Measurements from ENCODE around the gene ZYG11B. TPM values are rescaled to one million over a fixed set of nuclear protein-coding genes. Genes with fewer than 3 reads are reported as not detected.

The ZYG11B gene
- total RNA-seq, 1 donor from 2014 or later = 39.5 TPM

DNA sequence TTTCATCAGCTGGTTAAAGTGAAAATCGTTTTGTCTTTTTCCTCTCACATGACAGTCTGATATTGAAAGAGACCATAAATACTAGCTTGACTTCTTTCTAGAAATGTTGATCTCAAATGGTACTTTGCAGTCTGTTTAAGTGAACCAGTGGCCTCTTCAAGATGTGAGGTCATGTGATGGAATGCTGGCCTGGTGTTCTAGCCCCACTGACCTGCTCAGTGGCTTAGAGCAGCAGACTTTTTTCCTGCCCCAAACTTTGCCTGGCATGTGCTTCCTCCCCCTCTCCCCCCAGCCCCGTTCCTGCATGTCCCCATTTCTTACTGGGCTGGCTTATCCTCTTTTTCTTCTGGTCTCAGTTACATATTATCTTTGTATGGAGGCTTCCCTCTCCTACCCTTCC is 150.6 kb downstream of the ZYG11B start:
- no peaks in the 10 kb centered on the region for H3K36me3 Mint-ChIP-seq
- H3K9me3 ChIP-seq (ENCODE audit: low read depth) = no peaks in the 10 kb centered on the region
- H3K79me2 ChIP-seq (ENCODE audit: low read depth) = no peaks in the 10 kb centered on the region
- H3K4me3 Mint-ChIP-seq = no peak overlapping the region
- no peaks in the 10 kb centered on the region for H3K27me3 ChIP-seq
- H3K4me2 ChIP-seq = no peak overlapping the region
- peaks cover 5% of the 10 kb centered on the region for H3K4me1 ChIP-seq
- no peak overlapping the region for H3K4me3 ChIP-seq
- no peaks in the 10 kb centered on the region for H3K36me3 ChIP-seq
- H3K4me1 Mint-ChIP-seq = no peaks in the 10 kb centered on the region
- H3F3A ChIP-seq (ENCODE audit: low read depth) = no peaks in the 10 kb centered on the region
- H3K9ac ChIP-seq = no peak overlapping the region
- H4K20me1 ChIP-seq (ENCODE audit: low read depth) = no peaks in the 10 kb centered on the region
- no peak overlapping the region for H3K27ac ChIP-seq
- H2AFZ ChIP-seq (replicated peaks) = peak overlapping the region; percentile 28
- TF ChIP-seq EZH2phosphoT487 (IDR thresholded peaks at IDR 0.05) = no peak
- TF ChIP-seq, protein P1, sequence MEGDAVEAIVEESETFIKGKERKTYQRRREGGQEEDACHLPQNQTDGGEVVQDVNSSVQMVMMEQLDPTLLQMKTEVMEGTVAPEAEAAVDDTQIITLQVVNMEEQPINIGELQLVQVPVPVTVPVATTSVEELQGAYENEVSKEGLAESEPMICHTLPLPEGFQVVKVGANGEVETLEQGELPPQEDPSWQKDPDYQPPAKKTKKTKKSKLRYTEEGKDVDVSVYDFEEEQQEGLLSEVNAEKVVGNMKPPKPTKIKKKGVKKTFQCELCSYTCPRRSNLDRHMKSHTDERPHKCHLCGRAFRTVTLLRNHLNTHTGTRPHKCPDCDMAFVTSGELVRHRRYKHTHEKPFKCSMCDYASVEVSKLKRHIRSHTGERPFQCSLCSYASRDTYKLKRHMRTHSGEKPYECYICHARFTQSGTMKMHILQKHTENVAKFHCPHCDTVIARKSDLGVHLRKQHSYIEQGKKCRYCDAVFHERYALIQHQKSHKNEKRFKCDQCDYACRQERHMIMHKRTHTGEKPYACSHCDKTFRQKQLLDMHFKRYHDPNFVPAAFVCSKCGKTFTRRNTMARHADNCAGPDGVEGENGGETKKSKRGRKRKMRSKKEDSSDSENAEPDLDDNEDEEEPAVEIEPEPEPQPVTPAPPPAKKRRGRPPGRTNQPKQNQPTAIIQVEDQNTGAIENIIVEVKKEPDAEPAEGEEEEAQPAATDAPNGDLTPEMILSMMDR (IDR thresholded peaks at IDR 0.05) = no peak
- TF ChIP-seq EZH2 (IDR thresholded peaks at IDR 0.05) = no peak
- no peaks in the 10 kb centered on the region for H3K27me3 Mint-ChIP-seq (ENCODE audit: insufficient read depth, low read depth)
- DNase-seq (ENCODE audit: low spot score) = no peak
- H3K27ac Mint-ChIP-seq = no peak overlapping the region
- no peaks in the 10 kb centered on the region for H3K9me3 Mint-ChIP-seq

Small RNA genes lying within 50 kb of the gene (small RNA-seq; reads per million reads assigned to genes)
- gene RN7SL62P (not detected), gene RNU2-30P (0.07 reads per million), gene RNU6-969P (not detected)

Other genes starting within 250 kb of the ZYG11B start
- gene TUT4, start 173.4 kb upstream of the ZYG11B start, total RNA-seq (ENCODE audit: low replicate concordance) = 87.2 and 139 TPM in 2 replicates
- gene GPX7, start 124.1 kb upstream of the ZYG11B start, total RNA-seq (ENCODE audit: low replicate concordance) = 21.9 and 31.6 TPM in 2 replicates
- 0.11 and 0.87 TPM in 2 replicates for gene SHISAL2A, start 93.3 kb upstream of the ZYG11B start, total RNA-seq (ENCODE audit: low replicate concordance)
- gene COA7, start 28.1 kb upstream of the ZYG11B start, total RNA-seq (ENCODE audit: low replicate concordance) = 10.9 and 13.0 TPM in 2 replicates
- gene ZYG11A, start 116.3 kb downstream of the ZYG11B start, total RNA-seq (ENCODE audit: low replicate concordance) = 0.52 and 0.65 TPM in 2 replicates
- 7.6 and 10.7 TPM in 2 replicates for gene ECHDC2, start 195.3 kb downstream of the ZYG11B start, total RNA-seq (ENCODE audit: low replicate concordance)
- gene SCP2, start 200.8 kb downstream of the ZYG11B start, total RNA-seq (ENCODE audit: low replicate concordance) = 71.1 and 101 TPM in 2 replicates